Keratinocyte (primary cell): Measurements from ENCODE around the gene SYNC. TPM values are rescaled to one million over a fixed set of nuclear protein-coding genes. Genes with fewer than 3 reads are reported as not detected.

Experiments
- polyA plus RNA-seq, 5 experiments: library from polyadenylated mRNA; depleted of rRNA in 3 of 5; stranded (reverse) in 3 of 5; stranded (forward) in 1 of 5; unstranded in 1 of 5; fragments of >200 nt; gene quantifications; 1 replicate in 1 of 5; 2 replicates in 3 of 5; 3 replicates in 1 of 5; pipeline versions ENCODE4 v1.2.1 to v1.2.3, GENCODE V29; 2011 to 2012; ENCODE audit warnings: missing spikeins in 2 of 5, low read depth in 1 of 5, low replicate concordance in 1 of 5
- small RNA-seq, 3 experiments: library from RNA; depleted of rRNA; stranded (forward); fragments of <200 nt; gene quantifications; one replicate each; pipeline ENCODE3, GENCODE V24; 2012; ENCODE audit warnings: low read depth in 3 of 3, low replicate concordance in 1 of 3; ENCODE audit not compliant: insufficient read length in 3 of 3

SYNC gene
- polyA plus RNA-seq, 1 donor (not counting 4 experiments of a cell fraction or from before 2014, with no cell fraction given) = 11.2 TPM

Small RNA genes lying within 50 kb of the gene (small RNA-seq; reads per million reads assigned to genes)
- 0 reads per million in 3 experiments for gene RF00019

Other genes starting within 250 kb of the SYNC start
- gene ZBTB8B, start 237.7 kb downstream of the SYNC start, polyA plus RNA-seq = not detected in 3 replicates
- gene ZBTB8A, start 163.3 kb downstream of the SYNC start, polyA plus RNA-seq = 3.4 to 5.3 TPM (median 4.1 TPM) in 3 replicates
- 66.8 to 87.5 TPM (median 69.1 TPM) in 3 replicates for gene ZBTB8OS, start 52.2 kb downstream of the SYNC start, polyA plus RNA-seq
- 37.6 to 87.4 TPM (median 61.5 TPM) in 3 replicates for gene RBBP4, start 51.6 kb downstream of the SYNC start, polyA plus RNA-seq
- gene YARS1, start 114.6 kb upstream of the SYNC start, polyA plus RNA-seq = 32.0 to 97.4 TPM (median 68.4 TPM) in 3 replicates
- gene S100PBP, start 114.9 kb upstream of the SYNC start, polyA plus RNA-seq = 16.2 to 29.0 TPM (median 19.6 TPM) in 3 replicates
- not detected in 3 replicates for gene FNDC5, start 168.1 kb upstream of the SYNC start, polyA plus RNA-seq
- gene HPCA, start 183.7 kb upstream of the SYNC start, polyA plus RNA-seq = not detected in 3 replicates
- gene TMEM54, start 198.6 kb upstream of the SYNC start, polyA plus RNA-seq = 59.4 to 125 TPM (median 109 TPM) in 3 replicates